Measurements from ENCODE around the gene EMX1.

DNA sequence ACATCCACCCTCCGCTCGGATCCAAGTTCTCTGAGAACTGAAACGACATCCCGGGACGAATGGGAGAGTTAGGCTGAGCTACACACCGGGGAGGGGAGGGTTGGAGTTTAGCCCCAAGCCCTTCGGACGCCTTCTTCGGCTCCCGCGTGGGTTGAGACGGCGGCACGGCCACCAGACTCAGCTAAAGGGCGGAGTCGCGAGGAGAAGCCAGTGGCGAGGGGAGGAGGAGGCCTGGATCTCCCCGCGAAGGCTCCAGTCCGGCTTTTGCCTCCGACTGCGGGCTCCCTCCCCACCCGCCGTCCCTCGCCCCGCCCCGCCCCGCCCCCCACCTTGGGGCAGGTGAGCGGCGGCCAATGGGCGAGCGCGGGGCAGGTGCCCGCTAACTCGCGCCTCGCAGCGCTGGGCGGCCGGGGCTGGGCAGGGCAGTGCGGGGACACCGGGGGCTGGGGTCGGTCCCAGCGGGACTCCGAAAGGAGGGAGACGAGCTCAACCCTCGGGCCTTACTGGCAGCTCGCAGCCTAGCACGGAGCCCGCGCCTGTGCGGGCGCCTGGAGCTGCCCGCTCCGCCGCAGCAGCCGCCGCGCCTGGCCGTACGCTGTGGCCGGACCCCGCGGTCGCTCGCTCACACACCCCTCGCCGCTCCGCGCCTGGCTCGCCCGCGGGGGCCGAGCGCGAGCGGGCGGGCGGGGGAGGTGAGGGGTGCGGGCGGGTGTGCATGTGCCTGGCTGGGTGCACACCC is at the start of gene EMX1:
- TF ChIP-seq, protein P1, sequence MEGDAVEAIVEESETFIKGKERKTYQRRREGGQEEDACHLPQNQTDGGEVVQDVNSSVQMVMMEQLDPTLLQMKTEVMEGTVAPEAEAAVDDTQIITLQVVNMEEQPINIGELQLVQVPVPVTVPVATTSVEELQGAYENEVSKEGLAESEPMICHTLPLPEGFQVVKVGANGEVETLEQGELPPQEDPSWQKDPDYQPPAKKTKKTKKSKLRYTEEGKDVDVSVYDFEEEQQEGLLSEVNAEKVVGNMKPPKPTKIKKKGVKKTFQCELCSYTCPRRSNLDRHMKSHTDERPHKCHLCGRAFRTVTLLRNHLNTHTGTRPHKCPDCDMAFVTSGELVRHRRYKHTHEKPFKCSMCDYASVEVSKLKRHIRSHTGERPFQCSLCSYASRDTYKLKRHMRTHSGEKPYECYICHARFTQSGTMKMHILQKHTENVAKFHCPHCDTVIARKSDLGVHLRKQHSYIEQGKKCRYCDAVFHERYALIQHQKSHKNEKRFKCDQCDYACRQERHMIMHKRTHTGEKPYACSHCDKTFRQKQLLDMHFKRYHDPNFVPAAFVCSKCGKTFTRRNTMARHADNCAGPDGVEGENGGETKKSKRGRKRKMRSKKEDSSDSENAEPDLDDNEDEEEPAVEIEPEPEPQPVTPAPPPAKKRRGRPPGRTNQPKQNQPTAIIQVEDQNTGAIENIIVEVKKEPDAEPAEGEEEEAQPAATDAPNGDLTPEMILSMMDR (IDR thresholded peaks at IDR 0.05), result no peak
- no peak for TF ChIP-seq POLR2A (IDR thresholded peaks at IDR 0.05)

Data from esophagus squamous epithelium (tissue), 4 donors.